H7 (cell line): ENCODE data around the gene MRPL14. TPM values are rescaled to one million over a fixed set of nuclear protein-coding genes. Genes with fewer than 3 reads are reported as not detected.
A peak's percentile ranks its signal among the peaks of the same experiment; 100 is the strongest.

ENCODE experiments used
- DNase-seq: peaks from one replicate; pipeline ENCODE4 v3.0.0; 2012
- H3K27me3 ChIP-seq: 2 replicates; pipeline ENCODE4 v1.6.0; 2011; ENCODE audit warnings: mild to moderate bottlenecking, low read length; ENCODE audit not compliant: control insufficient read depth, insufficient read depth
- H3K36me3 ChIP-seq: replicated peaks from 2 replicates; pipeline ENCODE4 v1.5.1; 2011; ENCODE audit warnings: low read length; ENCODE audit not compliant: control insufficient read depth, insufficient read depth
- H3K4me3 ChIP-seq: 2 replicates; pipeline ENCODE4 v1.5.1; 2011; ENCODE audit warnings: low read depth, mild to moderate bottlenecking, control low read depth, low read length, moderate library complexity; ENCODE audit not compliant: insufficient read depth
- total RNA-seq: library from RNA; depleted of rRNA; stranded (reverse); fragments of >200 nt; shearing (Covaris generic); gene quantifications from 2 replicates; pipeline ENCODE4 v1.2.3, GENCODE V29; 2014

The MRPL14 gene
- total RNA-seq, 1 experiment from 2014 or later, result 92.0 TPM

GRCh38 chr6:44090465-44090864 lies 36.8 kb downstream of the MRPL14 start:
- DNase-seq, result no peak
- Histone ChIP-seq H3K27me3 (no peaks in the 10 kb centered on the region), H3K36me3 (peaks cover 5% of the 10 kb centered on the region), H3K4me3 (no peak overlapping the region)

- H3K36me3 ChIP-seq, result peaks cover under 1% of the 10 kb centered on the region
Measured at GRCh38 chr6:44088827-44089590, 38.2 kb downstream of the MRPL14 start.

GRCh38 chr6:44087623-44088022 lies 39.6 kb downstream of the MRPL14 start:
- Histone ChIP-seq H3K4me3 (no peak overlapping the region), H3K27me3 (no peaks in the 10 kb centered on the region)
- DNase-seq, result no peak

More at GRCh38 chr6:44088827-44089590, 38.2 kb downstream of the MRPL14 start:
- no peak for DNase-seq
- Histone ChIP-seq H3K27me3 (no peaks in the 10 kb centered on the region), H3K4me3 (no peak overlapping the region)

GRCh38 chr6:44086931-44087574 lies 40.2 kb downstream of the MRPL14 start:
- H3K36me3 ChIP-seq, result no peaks in the 10 kb centered on the region; the same call in 1 of the 2 replicates
- DNase-seq, result no peak
- H3K4me3 ChIP-seq, result no peak overlapping the region
- H3K27me3 ChIP-seq, result no peaks in the 10 kb centered on the region

More at GRCh38 chr6:44087623-44088022, 39.6 kb downstream of the MRPL14 start:
- no peaks in the 10 kb centered on the region; the same call in 1 of the 2 replicates for H3K36me3 ChIP-seq

GRCh38 chr6:44085219-44085618 lies 42.0 kb downstream of the MRPL14 start:
- H3K36me3 ChIP-seq, result no peaks in the 10 kb centered on the region; the same call in 1 of the 2 replicates
- no peaks in the 10 kb centered on the region for H3K27me3 ChIP-seq
- H3K4me3 ChIP-seq, result no peak overlapping the region
- no peak for DNase-seq

- Histone ChIP-seq H3K27me3 (no peaks in the 10 kb centered on the region), H3K36me3 (no peaks in the 10 kb centered on the region), H3K4me3 (no peak overlapping the region)
- DNase-seq, result peak; percentile 64
Measured at GRCh38 chr6:44084231-44085014, 42.8 kb downstream of the MRPL14 start.

- H3K4me3 ChIP-seq, result no peak overlapping the region
- no peaks in the 10 kb centered on the region for H3K27me3 ChIP-seq
- DNase-seq, result no peak
- no peaks in the 10 kb centered on the region for H3K36me3 ChIP-seq
Measured at GRCh38 chr6:44082872-44083321, 44.4 kb downstream of the MRPL14 start.

GRCh38 chr6:44081753-44082152 lies 45.5 kb downstream of the MRPL14 start:
- Histone ChIP-seq H3K4me3 (no peak overlapping the region), H3K36me3 (no peaks in the 10 kb centered on the region), H3K27me3 (peaks cover 2% of the 10 kb centered on the region; the same call in 1 of the 2 replicates)
- no peak for DNase-seq

- peaks cover 5% of the 10 kb centered on the region for H3K27me3 ChIP-seq
- H3K4me3 ChIP-seq, result no peak overlapping the region
- DNase-seq, result no peak
- no peaks in the 10 kb centered on the region for H3K36me3 ChIP-seq
Measured at GRCh38 chr6:44080561-44081521, 46.4 kb downstream of the MRPL14 start.

GRCh38 chr6:44079672-44080071 lies 47.6 kb downstream of the MRPL14 start:
- no peaks in the 10 kb centered on the region for H3K36me3 ChIP-seq
- no peak for DNase-seq
- no peak overlapping the region for H3K4me3 ChIP-seq
- H3K27me3 ChIP-seq, result peaks cover 6% of the 10 kb centered on the region

- peaks cover 6% of the 10 kb centered on the region for H3K27me3 ChIP-seq
- H3K4me3 ChIP-seq, result no peak overlapping the region
- no peaks in the 10 kb centered on the region for H3K36me3 ChIP-seq
- peak; percentile 90 for DNase-seq
Measured at GRCh38 chr6:44078827-44079671, 48.2 kb downstream of the MRPL14 start.

- Histone ChIP-seq H3K27me3 (peaks cover 6% of the 10 kb centered on the region), H3K4me3 (no peak overlapping the region), H3K36me3 (no peaks in the 10 kb centered on the region)
- DNase-seq, result no peak
Measured at GRCh38 chr6:44078219-44078826, 48.9 kb downstream of the MRPL14 start.
